Progenitor cell of endocrine pancreas (in vitro differentiated cells): ENCODE measurements around the gene ZBTB40. TPM values are rescaled to one million over a fixed set of nuclear protein-coding genes. Genes with fewer than 3 reads are reported as not detected.

Experiments
- DNase-seq: peaks from one replicate; pipeline ENCODE4 v3.0.0; 2021; ENCODE audit warnings: low spot score; ENCODE audit not compliant: unreplicated experiment
- H3K27ac Mint-ChIP-seq: 2 replicates; pipeline ENCODE4 v1.8.0; 2021; ENCODE audit warnings: mild to moderate bottlenecking, moderate library complexity, mixed read lengths
- H3K27me3 Mint-ChIP-seq: 2 replicates; pipeline ENCODE4 v1.8.0; 2021; ENCODE audit warnings: mixed read lengths
- H3K36me3 Mint-ChIP-seq: 2 replicates; pipeline ENCODE4 v1.8.0; 2022; ENCODE audit warnings: mixed read lengths; ENCODE audit not compliant: insufficient read depth
- H3K4me1 Mint-ChIP-seq: 2 replicates; pipeline ENCODE4 v1.8.0; 2021; ENCODE audit warnings: low read depth, mixed read lengths
- H3K4me3 Mint-ChIP-seq: 2 replicates; pipeline ENCODE4 v1.8.0; 2021; ENCODE audit warnings: low read depth, mild to moderate bottlenecking, moderate library complexity, mixed read lengths
- H3K9me3 Mint-ChIP-seq: 2 replicates; pipeline ENCODE4 v1.8.0; 2021; ENCODE audit warnings: low read depth, mixed read lengths
- CTCF ChIP-seq: fragments of 200-600 bp; sonication (generic); IDR thresholded peaks from one replicate; pipeline ENCODE4 v1.5.0; 2021; ENCODE audit warnings: antibody characterized with exemption, mild to moderate bottlenecking; ENCODE audit not compliant: unreplicated experiment
- total RNA-seq: library from RNA; stranded (reverse); gene quantifications from 2 replicates; pipeline ENCODE4 v1.2.1, GENCODE V29; 2021

ZBTB40 gene
- total RNA-seq, 1 donor from 2014 or later: 40.9 TPM

DNA sequence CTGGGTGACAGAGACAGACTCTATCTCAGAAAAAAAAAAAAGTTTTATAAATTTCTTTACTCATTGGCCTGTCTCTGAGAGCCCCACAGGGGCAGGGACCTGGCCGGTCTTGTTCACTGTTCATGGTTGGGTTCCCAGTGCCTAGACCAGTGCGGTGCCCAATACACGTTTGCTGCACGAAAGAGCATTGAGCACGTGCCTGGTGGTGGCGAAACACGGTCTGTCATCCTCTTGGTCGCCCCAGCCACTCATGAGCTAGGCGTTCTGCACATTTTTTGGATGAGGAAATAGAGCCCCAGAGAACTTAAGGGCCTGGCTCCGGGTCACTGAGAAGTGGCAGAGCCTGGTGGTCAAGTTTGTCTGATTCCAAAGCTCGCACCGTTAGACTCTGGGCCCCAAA lies 93.0 kb downstream of the ZBTB40 start:
- Mint-ChIP-seq H3K27ac (no peak overlapping the region), H3K36me3 (no peaks in the 10 kb centered on the region), H3K9me3 (no peaks in the 10 kb centered on the region), H3K27me3 (peaks cover 54% of the 10 kb centered on the region), H3K4me3 (no peak overlapping the region), H3K4me1 (no peaks in the 10 kb centered on the region)
- no peak for DNase-seq
- TF ChIP-seq CTCF: no peak

DNA sequence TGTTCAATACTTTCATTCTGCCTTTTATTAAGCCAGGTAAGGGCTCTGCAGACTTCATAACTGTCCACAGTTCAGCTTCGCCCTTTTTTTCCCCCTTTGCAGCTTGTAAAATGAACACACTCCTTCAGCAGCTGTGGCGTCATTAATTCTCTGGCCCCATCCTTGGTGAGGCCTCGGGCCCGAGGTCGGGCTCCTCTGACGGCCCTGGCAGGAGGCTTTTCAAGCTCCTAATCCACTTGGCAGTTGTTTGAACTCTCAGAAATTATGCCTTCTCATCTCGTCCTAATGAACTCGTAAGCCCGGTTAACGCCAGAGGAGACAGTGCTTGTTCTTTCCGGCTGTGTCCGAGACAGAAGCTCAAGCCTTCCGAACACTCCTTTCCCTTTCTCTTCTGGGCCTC lies 93.5 kb downstream of the ZBTB40 start:
- no peak overlapping the region for H3K4me3 Mint-ChIP-seq
- no peaks in the 10 kb centered on the region for H3K4me1 Mint-ChIP-seq
- no peaks in the 10 kb centered on the region for H3K36me3 Mint-ChIP-seq
- DNase-seq: no peak
- no peak overlapping the region for H3K27ac Mint-ChIP-seq
- no peaks in the 10 kb centered on the region for H3K9me3 Mint-ChIP-seq
- peaks cover 57% of the 10 kb centered on the region for H3K27me3 Mint-ChIP-seq
- no peak for TF ChIP-seq CTCF

GRCh38 chr1:22547186-22547817 lies 95.7 kb downstream of the ZBTB40 start:
- no peak overlapping the region for H3K4me3 Mint-ChIP-seq
- TF ChIP-seq CTCF: no peak
- DNase-seq: no peak
- no peaks in the 10 kb centered on the region for H3K9me3 Mint-ChIP-seq
- H3K4me1 Mint-ChIP-seq: no peaks in the 10 kb centered on the region
- no peak overlapping the region for H3K27ac Mint-ChIP-seq
- no peaks in the 10 kb centered on the region for H3K36me3 Mint-ChIP-seq
- peaks cover 73% of the 10 kb centered on the region for H3K27me3 Mint-ChIP-seq

GRCh38 chr1:22547818-22548462 lies 96.3 kb downstream of the ZBTB40 start:
- Mint-ChIP-seq H3K36me3 (no peaks in the 10 kb centered on the region), H3K4me3 (no peak overlapping the region), H3K4me1 (no peaks in the 10 kb centered on the region), H3K27me3 (peaks cover 80% of the 10 kb centered on the region), H3K27ac (no peak overlapping the region), H3K9me3 (no peaks in the 10 kb centered on the region)
- no peak for DNase-seq
- TF ChIP-seq CTCF: no peak

DNA sequence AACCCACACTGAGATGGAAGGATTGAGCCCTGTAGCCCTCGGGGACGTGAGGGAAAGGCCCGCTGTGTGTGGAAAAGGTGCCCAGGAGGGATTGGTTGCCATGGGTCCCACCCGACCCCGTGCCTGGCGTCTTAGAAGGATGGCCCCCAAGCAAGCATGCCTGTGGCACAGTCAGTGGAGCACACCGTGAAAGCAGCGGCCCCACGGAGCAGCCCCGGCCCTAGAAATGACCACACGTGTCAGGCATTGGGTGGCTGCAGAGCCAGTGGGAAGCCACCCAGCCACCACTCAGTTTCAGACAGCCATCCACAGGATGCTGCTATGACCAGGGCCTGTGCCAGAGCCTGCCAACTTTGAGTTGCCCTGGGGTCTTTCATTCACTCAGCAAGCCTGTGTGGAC lies 98.4 kb downstream of the ZBTB40 start:
- Mint-ChIP-seq H3K4me1 (no peaks in the 10 kb centered on the region), H3K4me3 (no peak overlapping the region), H3K27ac (no peak overlapping the region), H3K36me3 (no peaks in the 10 kb centered on the region), H3K27me3 (peaks cover 86% of the 10 kb centered on the region), H3K9me3 (no peaks in the 10 kb centered on the region)
- no peak for DNase-seq
- TF ChIP-seq CTCF: no peak
